Inflammatory macrophage treated with lipopolysaccharide for 1 hour (primary cell): Measurements from ENCODE around the gene HTRA3.

ENCODE experiments used
- DNase-seq, 2 donors: peaks; one replicate each; pipeline ENCODE4 v3.0.0-alpha.2; 2020 to 2022

HTRA3 gene

GRCh38 chr4:8315435-8316250 is 46.1 kb downstream of the HTRA3 start:
- no peak for DNase-seq

- no peak for DNase-seq
Observed at GRCh38 chr4:8316251-8316771, 46.8 kb downstream of the HTRA3 start.

GRCh38 chr4:8316911-8317351 is 47.4 kb downstream of the HTRA3 start:
- no peak for DNase-seq

GRCh38 chr4:8317474-8317873 is 47.9 kb downstream of the HTRA3 start:
- no peak for DNase-seq

- no peak for DNase-seq
Observed at GRCh38 chr4:8318509-8318908, 49.0 kb downstream of the HTRA3 start.

- DNase-seq = no peak
Observed at GRCh38 chr4:8319061-8319460, 49.5 kb downstream of the HTRA3 start.

GRCh38 chr4:8319731-8320385 is 50.3 kb downstream of the HTRA3 start:
- DNase-seq = peak; percentile 20 to 32

- no peak for DNase-seq
Observed at GRCh38 chr4:8320386-8320750, 50.8 kb downstream of the HTRA3 start.

GRCh38 chr4:8321220-8321619 is 51.7 kb downstream of the HTRA3 start:
- no peak for DNase-seq

- DNase-seq = no peak
Observed at GRCh38 chr4:8321771-8322170, 52.2 kb downstream of the HTRA3 start.

GRCh38 chr4:8322794-8323704 is 53.5 kb downstream of the HTRA3 start:
- no peak for DNase-seq

GRCh38 chr4:8323947-8324555 is 54.5 kb downstream of the HTRA3 start:
- DNase-seq = no peak

- DNase-seq = no peak
Observed at GRCh38 chr4:8324640-8325239, 55.2 kb downstream of the HTRA3 start.

- DNase-seq = no peak
Observed at GRCh38 chr4:8325291-8325973, 55.9 kb downstream of the HTRA3 start.

GRCh38 chr4:8326206-8326605 is 56.7 kb downstream of the HTRA3 start:
- no peak for DNase-seq

GRCh38 chr4:8328456-8328855 is 58.9 kb downstream of the HTRA3 start:
- no peak for DNase-seq

GRCh38 chr4:8328866-8329559 is 59.5 kb downstream of the HTRA3 start:
- no peak for DNase-seq

GRCh38 chr4:8329560-8329858 is 60.0 kb downstream of the HTRA3 start:
- DNase-seq = no peak

GRCh38 chr4:8329859-8330761 is 60.6 kb downstream of the HTRA3 start:
- no peak for DNase-seq
